Smooth muscle cell (in vitro differentiated cells): ENCODE measurements around the gene TBCD. TPM values are rescaled to one million over a fixed set of nuclear protein-coding genes. Genes with fewer than 3 reads are reported as not detected.

Source experiments
- DNase-seq: peaks from one replicate; lab custom pipeline; 2025; ENCODE audit not compliant: unreplicated experiment; lab: John Stamatoyannopoulos, UW
- H2AFZ ChIP-seq: fragments of 200-600 bp; sonication (generic); 2 replicates; pipeline ENCODE4 v1.6.0; 2016; ENCODE audit warnings: antibody characterized with exemption, low read depth, mild to moderate bottlenecking
- H3F3A ChIP-seq: fragments of 200-600 bp; sonication (generic); 2 replicates; pipeline ENCODE4 v1.6.0; 2017; ENCODE audit warnings: antibody characterized with exemption, low read depth
- H3K27ac ChIP-seq: fragments of 200-600 bp; sonication (generic); 2 replicates; pipeline ENCODE4 v1.5.1; 2016; ENCODE audit warnings: low read depth, mild to moderate bottlenecking
- H3K27me3 ChIP-seq: fragments of 200-600 bp; sonication (generic); 2 replicates; pipeline ENCODE4 v1.6.1; 2016; ENCODE audit warnings: low read depth, mild to moderate bottlenecking
- H3K36me3 ChIP-seq: fragments of 200-600 bp; sonication (generic); 2 replicates; pipeline ENCODE4 v1.5.1; 2016; ENCODE audit warnings: low read depth
- H3K4me1 ChIP-seq: fragments of 200-600 bp; sonication (generic); 2 replicates; pipeline ENCODE4 v1.5.1; 2016; ENCODE audit warnings: low read depth
- H3K4me2 ChIP-seq: fragments of 200-600 bp; sonication (generic); 2 replicates; pipeline ENCODE4 v1.6.0; 2016; ENCODE audit warnings: mild to moderate bottlenecking
- H3K4me3 ChIP-seq: fragments of 200-600 bp; sonication (generic); 2 replicates; pipeline ENCODE4 v1.5.1; 2016; ENCODE audit warnings: mild to moderate bottlenecking
- H3K79me2 ChIP-seq: fragments of 200-600 bp; sonication (generic); 2 replicates; pipeline ENCODE4 v1.6.0; 2016; ENCODE audit warnings: low read depth, mild to moderate bottlenecking
- H3K9ac ChIP-seq: fragments of 200-600 bp; sonication (generic); 2 replicates; pipeline ENCODE4 v1.6.0; 2016; ENCODE audit warnings: low read depth
- H3K9me3 ChIP-seq: fragments of 200-600 bp; sonication (generic); replicated peaks from 2 replicates; pipeline ENCODE4 v1.5.1; 2016; ENCODE audit warnings: low read depth
- H4K20me1 ChIP-seq: fragments of 200-600 bp; sonication (generic); 2 replicates; pipeline ENCODE4 v1.6.0; 2016; ENCODE audit warnings: low read depth
- CTCF ChIP-seq: fragments of 200-600 bp; sonication (generic); IDR thresholded peaks from 2 replicates; pipeline ENCODE4 v1.5.1; 2017; ENCODE audit warnings: borderline replicate concordance, mild to moderate bottlenecking, antibody characterized with exemption; ENCODE audit not compliant: insufficient read depth, poor library complexity, severe bottlenecking
- WGBS: methylation state at CpG from one replicate; pipeline ENCODE4 v1.1.7; 2016; ENCODE audit warnings: low lambda C conversion rate; 5-methylcytosine and 5-hydroxymethylcytosine counted together
- polyA plus RNA-seq: library from polyadenylated mRNA; unstranded; fragments of >200 nt; fragmentation: Nextera tagmentation; extraction: Ambion mirVana; gene quantifications from 2 replicates; pipeline ENCODE4 v1.2.1, GENCODE V29; 2016
- total RNA-seq: library from RNA; depleted of rRNA; stranded (reverse); fragments of >200 nt; gene quantifications from 2 replicates; pipeline ENCODE4 v1.2.3, GENCODE V29; 2014

The TBCD gene
- total and polyA plus RNA-seq, 2 experiments from 2014 or later: 29.1 to 38.8 TPM

GRCh38 chr17:82828875-82829487, 77.1 kb downstream of the TBCD start:
- Histone ChIP-seq H3K79me2 (no peaks in the 10 kb centered on the region), H3K4me3 (no peak overlapping the region), H2AFZ (no peak overlapping the region), H4K20me1 (no peaks in the 10 kb centered on the region), H3K4me2 (no peak overlapping the region), H3K9me3 (no peaks in the 10 kb centered on the region), H3K36me3 (no peaks in the 10 kb centered on the region), H3K27ac (no peak overlapping the region), H3K4me1 (no peaks in the 10 kb centered on the region), H3F3A (no peaks in the 10 kb centered on the region), H3K9ac (no peak overlapping the region), H3K27me3 (no peaks in the 10 kb centered on the region)
- TF ChIP-seq CTCF: no peak
- WGBS: 98% methylated on average over 26 of the region's 26 CpGs
- DNase-seq: no peak

- H4K20me1 ChIP-seq: no peaks in the 10 kb centered on the region
- no peak overlapping the region for H3K4me2 ChIP-seq
- H3K4me1 ChIP-seq: no peaks in the 10 kb centered on the region
- no peaks in the 10 kb centered on the region for H3K79me2 ChIP-seq
- no peaks in the 10 kb centered on the region for H3K27me3 ChIP-seq
- no peak overlapping the region for H3K9ac ChIP-seq
- H3K4me3 ChIP-seq: no peak overlapping the region
- no peak overlapping the region for H3K27ac ChIP-seq
- no peak overlapping the region for H2AFZ ChIP-seq
- no peak for DNase-seq
- peaks cover 5% of the 10 kb centered on the region for H3F3A ChIP-seq
- H3K36me3 ChIP-seq: no peaks in the 10 kb centered on the region
- TF ChIP-seq CTCF: no peak
- 97% methylated on average over 21 of the region's 22 CpGs for WGBS
- H3K9me3 ChIP-seq: no peaks in the 10 kb centered on the region
These were observed 78.4 kb downstream of the TBCD start for GRCh38 chr17:82830249-82830661.

GRCh38 chr17:82831041-82831817, 79.4 kb downstream of the TBCD start:
- Histone ChIP-seq H3K4me2 (no peak overlapping the region), H3K4me1 (no peaks in the 10 kb centered on the region), H3K27me3 (no peaks in the 10 kb centered on the region), H4K20me1 (no peaks in the 10 kb centered on the region), H3K4me3 (no peak overlapping the region), H3F3A (peaks cover 11% of the 10 kb centered on the region), H3K36me3 (no peaks in the 10 kb centered on the region), H3K27ac (no peak overlapping the region), H3K9me3 (no peaks in the 10 kb centered on the region), H3K79me2 (no peaks in the 10 kb centered on the region), H3K9ac (no peak overlapping the region), H2AFZ (no peak overlapping the region)
- no peak for TF ChIP-seq CTCF
- WGBS: 97% methylated on average over 29 of the region's 29 CpGs
- DNase-seq: no peak

GRCh38 chr17:82831818-82832200, 79.9 kb downstream of the TBCD start:
- TF ChIP-seq CTCF: no peak
- H3K36me3 ChIP-seq: no peaks in the 10 kb centered on the region
- 98% methylated on average over 18 of the region's 18 CpGs for WGBS

More at GRCh38 chr17:82831818-82832200, 79.9 kb downstream of the TBCD start:
- no peak overlapping the region for H3K27ac ChIP-seq
- no peak overlapping the region for H3K9ac ChIP-seq
- H2AFZ ChIP-seq: no peak overlapping the region
- H3K4me3 ChIP-seq: no peak overlapping the region
- H3K27me3 ChIP-seq: no peaks in the 10 kb centered on the region
- H3K4me1 ChIP-seq: peaks cover 3% of the 10 kb centered on the region
- no peaks in the 10 kb centered on the region for H4K20me1 ChIP-seq
- peaks cover 11% of the 10 kb centered on the region for H3F3A ChIP-seq
- no peaks in the 10 kb centered on the region for H3K79me2 ChIP-seq
- DNase-seq: no peak
- H3K9me3 ChIP-seq: no peaks in the 10 kb centered on the region
- H3K4me2 ChIP-seq: no peak overlapping the region
